ENCODE measurements around the gene FKBP1B.
"Not testable (repeated sequence)": the region's sequence is repeated elsewhere in the genome, so short reads cannot be mapped to it uniquely, and the experiment has no call there.

FKBP1B gene

GRCh38 chr2:24022975-24023575 lies 26.5 kb upstream of the FKBP1B start:
- no peak for DNase-seq (ENCODE audit: low read depth)

GRCh38 chr2:24024018-24024417 lies 25.5 kb upstream of the FKBP1B start:
- DNase-seq (ENCODE audit: low read depth): no peak

- no peak for DNase-seq (ENCODE audit: low read depth)
Measured at GRCh38 chr2:24024996-24025663, 24.4 kb upstream of the FKBP1B start.

GRCh38 chr2:24026233-24026632 lies 23.3 kb upstream of the FKBP1B start:
- DNase-seq (ENCODE audit: low read depth): no peak

GRCh38 chr2:24038786-24039499 lies 10.6 kb upstream of the FKBP1B start:
- DNase-seq (ENCODE audit: low read depth): no peak

GRCh38 chr2:24040511-24040910 lies 9.0 kb upstream of the FKBP1B start:
- DNase-seq (ENCODE audit: low read depth): no peak

GRCh38 chr2:24043133-24043532 lies 6.4 kb upstream of the FKBP1B start:
- DNase-seq (ENCODE audit: low read depth): not testable (repeated sequence)

- no peak for DNase-seq (ENCODE audit: low read depth)
Measured at GRCh38 chr2:24045511-24046508, 3.7 kb upstream of the FKBP1B start.

- no peak for DNase-seq (ENCODE audit: low read depth)
Measured at GRCh38 chr2:24046599-24046929, 3.0 kb upstream of the FKBP1B start.

GRCh38 chr2:24046930-24047702 lies 2.4 kb upstream of the FKBP1B start, which contains the start of gene WDCP:
Gene WDCP (minus strand): TSS chr2:24047391. CDS start chr2:24039494, 7,897 bp downstream.
- DNase-seq (ENCODE audit: low read depth): peak; percentile 86

- DNase-seq (ENCODE audit: low read depth): no peak
Measured at GRCh38 chr2:24047703-24048033, 1.9 kb upstream of the FKBP1B start.

- no peak for DNase-seq (ENCODE audit: low read depth)
Measured at GRCh38 chr2:24048769-24049484, 614 bp upstream of the FKBP1B start.

- DNase-seq (ENCODE audit: low read depth): no peak
Measured at GRCh38 chr2:24050041-24050979, 769 bp downstream of the FKBP1B start.

GRCh38 chr2:24051833-24052232 lies 2.3 kb downstream of the FKBP1B start:
- no peak for DNase-seq (ENCODE audit: low read depth)

GRCh38 chr2:24052951-24053350 lies 3.4 kb downstream of the FKBP1B start:
- no peak for DNase-seq (ENCODE audit: low read depth)

GRCh38 chr2:24054366-24055010 lies 4.9 kb downstream of the FKBP1B start:
- no peak for DNase-seq (ENCODE audit: low read depth)

GRCh38 chr2:24055750-24056149 lies 6.2 kb downstream of the FKBP1B start:
- no peak for DNase-seq (ENCODE audit: low read depth)

- no peak for DNase-seq (ENCODE audit: low read depth)
Measured at GRCh38 chr2:24058564-24059271, 9.2 kb downstream of the FKBP1B start.

GRCh38 chr2:24065341-24065740 lies 15.8 kb downstream of the FKBP1B start:
- no peak for DNase-seq (ENCODE audit: low read depth)
